AG10803 (cell line): ENCODE results near the gene COPZ2.
"Not testable (repeated sequence)": the region's sequence is repeated elsewhere in the genome, so short reads cannot be mapped to it uniquely, and the experiment has no call there.

Source experiments
- DNase-seq: peaks from one replicate; pipeline ENCODE4 v3.0.0; 2010; ENCODE audit warnings: low read depth
- H3K4me3 ChIP-seq: 2 replicates; pipeline ENCODE4 v1.5.1; 2011; ENCODE audit warnings: mild to moderate bottlenecking, low read length, control low read depth
- TF ChIP-seq, protein P1 (sequence below): conservative IDR thresholded peaks from 2 replicates; pipeline ENCODE4 v1.5.1; 2011; ENCODE audit warnings: mild to moderate bottlenecking, low read length, control low read depth, inconsistent platforms

Gene COPZ2, protein sequence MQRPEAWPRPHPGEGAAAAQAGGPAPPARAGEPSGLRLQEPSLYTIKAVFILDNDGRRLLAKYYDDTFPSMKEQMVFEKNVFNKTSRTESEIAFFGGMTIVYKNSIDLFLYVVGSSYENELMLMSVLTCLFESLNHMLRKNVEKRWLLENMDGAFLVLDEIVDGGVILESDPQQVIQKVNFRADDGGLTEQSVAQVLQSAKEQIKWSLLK

DNA sequence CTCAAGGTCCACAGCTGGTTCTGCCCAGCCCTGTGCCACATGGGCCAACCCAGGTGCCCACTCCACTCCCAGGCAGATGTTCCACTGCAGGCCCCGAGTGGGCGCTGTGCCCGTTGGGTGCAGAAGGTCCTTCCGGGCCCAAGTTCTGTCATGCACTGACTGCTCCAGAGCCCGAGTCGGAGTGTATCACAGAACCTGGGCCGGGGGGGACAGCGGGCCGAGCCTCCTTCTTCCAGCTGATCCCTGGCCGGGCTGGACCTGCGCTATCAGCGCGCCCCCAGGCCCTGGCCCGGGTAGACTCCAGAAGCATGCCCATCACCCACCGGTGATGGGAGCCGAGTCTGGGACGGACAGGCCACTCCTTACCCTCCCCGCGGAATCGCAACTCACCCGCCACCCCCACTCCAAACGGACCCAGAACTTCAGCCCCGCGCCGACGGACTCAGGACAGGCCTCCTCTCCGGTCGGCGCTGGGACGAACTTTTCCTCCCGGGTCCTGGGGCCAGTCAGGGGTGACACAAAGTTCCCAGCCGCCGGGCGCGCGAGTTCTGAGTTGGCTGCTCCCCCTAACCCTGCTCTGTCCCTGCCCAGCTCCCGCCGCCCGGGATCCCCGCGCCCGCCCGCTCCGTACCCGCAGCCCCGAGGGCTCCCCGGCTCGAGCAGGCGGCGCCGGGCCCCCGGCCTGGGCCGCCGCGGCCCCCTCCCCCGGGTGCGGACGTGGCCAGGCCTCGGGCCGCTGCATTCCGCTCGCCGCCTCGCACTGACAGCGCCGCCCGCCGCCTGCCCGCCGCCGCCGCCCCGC, at the start of gene COPZ2:
COPZ2 (minus strand) TSS at position 762 of the 802 bp plus-strand sequence; CDS start at position 742, 20 bp downstream.
- H3K4me3 ChIP-seq, result peak within 1 kb of the TSS; percentile 78
- DNase-seq, result peak; percentile 69
- TF ChIP-seq, protein P1, sequence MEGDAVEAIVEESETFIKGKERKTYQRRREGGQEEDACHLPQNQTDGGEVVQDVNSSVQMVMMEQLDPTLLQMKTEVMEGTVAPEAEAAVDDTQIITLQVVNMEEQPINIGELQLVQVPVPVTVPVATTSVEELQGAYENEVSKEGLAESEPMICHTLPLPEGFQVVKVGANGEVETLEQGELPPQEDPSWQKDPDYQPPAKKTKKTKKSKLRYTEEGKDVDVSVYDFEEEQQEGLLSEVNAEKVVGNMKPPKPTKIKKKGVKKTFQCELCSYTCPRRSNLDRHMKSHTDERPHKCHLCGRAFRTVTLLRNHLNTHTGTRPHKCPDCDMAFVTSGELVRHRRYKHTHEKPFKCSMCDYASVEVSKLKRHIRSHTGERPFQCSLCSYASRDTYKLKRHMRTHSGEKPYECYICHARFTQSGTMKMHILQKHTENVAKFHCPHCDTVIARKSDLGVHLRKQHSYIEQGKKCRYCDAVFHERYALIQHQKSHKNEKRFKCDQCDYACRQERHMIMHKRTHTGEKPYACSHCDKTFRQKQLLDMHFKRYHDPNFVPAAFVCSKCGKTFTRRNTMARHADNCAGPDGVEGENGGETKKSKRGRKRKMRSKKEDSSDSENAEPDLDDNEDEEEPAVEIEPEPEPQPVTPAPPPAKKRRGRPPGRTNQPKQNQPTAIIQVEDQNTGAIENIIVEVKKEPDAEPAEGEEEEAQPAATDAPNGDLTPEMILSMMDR, result peak; percentile 56

GRCh38 chr17:48084932-48085331, 47.3 kb upstream of the COPZ2 start:
- H3K4me3 ChIP-seq, result no peak overlapping the region
- DNase-seq, result no peak
- TF ChIP-seq, protein P1, result no peak

- DNase-seq, result no peak
- no peak overlapping the region for H3K4me3 ChIP-seq
- TF ChIP-seq, protein P1, result no peak
These were observed 44.3 kb upstream of the COPZ2 start for GRCh38 chr17:48081858-48082257.

GRCh38 chr17:48077152-48077551, 39.6 kb upstream of the COPZ2 start:
- H3K4me3 ChIP-seq, result not testable (repeated sequence)

GRCh38 chr17:48074322-48075081, 36.9 kb upstream of the COPZ2 start:
- TF ChIP-seq, protein P1, result peak; percentile 88
- H3K4me3 ChIP-seq, result no peak overlapping the region
- peak; percentile 82 for DNase-seq

More at GRCh38 chr17:48077152-48077551, 39.6 kb upstream of the COPZ2 start:
- not testable (repeated sequence) for DNase-seq

GRCh38 chr17:48073566-48074094, 36.0 kb upstream of the COPZ2 start:
- not testable (repeated sequence) for H3K4me3 ChIP-seq

GRCh38 chr17:48072811-48073210, 35.2 kb upstream of the COPZ2 start:
- not testable (repeated sequence) for H3K4me3 ChIP-seq, DNase-seq

More at GRCh38 chr17:48073566-48074094, 36.0 kb upstream of the COPZ2 start:
- DNase-seq, result not testable (repeated sequence)

DNA sequence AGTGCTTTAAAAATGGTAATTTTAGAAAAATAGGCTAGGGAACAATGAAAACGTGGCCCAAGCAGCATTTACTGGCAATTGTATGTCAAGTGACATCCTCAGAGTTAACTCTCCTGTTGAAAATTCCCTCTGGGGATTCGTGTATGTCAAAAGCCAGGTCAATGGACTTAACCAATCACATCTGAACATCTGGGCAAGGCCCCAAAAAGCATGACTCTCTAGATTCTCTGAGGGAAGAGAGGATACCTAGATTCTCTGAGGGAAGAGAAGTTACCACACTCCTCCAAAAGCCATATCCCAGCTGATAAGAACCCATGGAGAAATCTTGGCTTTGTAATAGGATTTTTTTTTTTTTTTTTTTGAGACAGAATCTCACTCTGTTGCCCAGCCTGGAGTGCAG, 34.1 kb upstream of the COPZ2 start:
- TF ChIP-seq, protein P1, result no peak
- peak; percentile 70 for DNase-seq
- no peak overlapping the region for H3K4me3 ChIP-seq
